ENCODE results near the gene SRPRB. TPM values are rescaled to one million over a fixed set of nuclear protein-coding genes. Genes with fewer than 3 reads are reported as not detected.

SRPRB gene
- total and polyA plus RNA-seq, 2 donors from 2014 or later: 47.9 to 58.8 TPM

DNA sequence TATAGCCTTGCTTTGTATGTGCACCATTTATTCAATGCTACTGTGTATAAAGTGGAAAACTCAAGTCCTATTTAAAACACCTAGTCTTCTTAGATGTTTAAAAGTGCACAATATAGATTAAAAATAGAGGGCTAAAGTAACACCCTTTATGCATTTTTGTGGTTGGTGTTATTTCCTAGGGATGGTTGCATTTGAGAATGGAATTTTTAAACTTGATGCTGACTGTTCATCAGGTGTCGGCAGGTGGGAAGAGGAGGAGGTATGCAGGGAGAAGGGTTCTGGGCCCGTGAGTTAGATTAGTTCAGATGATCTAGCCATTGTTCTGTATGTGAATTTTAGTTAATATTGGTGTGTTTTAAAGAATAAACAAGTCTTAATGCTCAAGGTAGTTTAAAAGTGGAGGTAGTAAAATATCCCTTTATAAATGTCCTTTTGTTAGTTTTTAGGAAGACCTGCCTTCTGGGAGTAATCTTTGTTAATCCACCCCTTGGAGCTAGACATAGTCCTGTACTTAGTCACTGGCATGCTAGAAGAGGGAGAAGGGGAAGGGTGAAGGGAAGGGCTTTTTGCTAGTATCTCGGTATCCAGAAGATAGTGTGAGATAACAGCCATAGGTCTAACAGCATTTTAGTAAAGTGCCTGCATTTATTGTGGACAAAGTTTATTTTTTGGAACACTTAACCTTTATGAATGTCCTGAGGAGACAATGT lies 8.1 kb upstream of the SRPRB start:
- no peak for TF ChIP-seq CTCF (IDR thresholded peaks at IDR 0.05; ENCODE audit: borderline replicate concordance, extremely low read depth, insufficient read depth)
- Histone ChIP-seq H3K4me1 (ENCODE audit: control insufficient read depth in 2 of 3, insufficient read depth in 2 of 3, low read depth in 1 of 3, low read length in 3 of 3) (no peaks in the 10 kb centered on the region), H3K36me3 (ENCODE audit: control insufficient read depth in 2 of 3, insufficient read depth in 3 of 3, low read length in 3 of 3) (no peaks in the 10 kb centered on the region), H3K27me3 (ENCODE audit: control insufficient read depth, insufficient read depth, low read length) (no peaks in the 10 kb centered on the region), H3K9ac (ENCODE audit: low read length in 3 of 3) (no peak overlapping the region), H3K27ac (ENCODE audit: low read depth in 2 of 2, low read length in 2 of 2) (no peak overlapping the region), H3K4me3 (ENCODE audit: low read length in 3 of 3) (no peak overlapping the region), H3K9me3 (ENCODE audit: control insufficient read depth in 2 of 3, insufficient read depth in 1 of 3, low read length in 3 of 3) (no peaks in the 10 kb centered on the region)
- no peak for DNase-seq
- intact Hi-C loops (cut with DNase I): no loop called here
- no peak for FAIRE-seq

- Histone ChIP-seq H3K36me3 (ENCODE audit: control insufficient read depth in 2 of 3, insufficient read depth in 3 of 3, low read length in 3 of 3) (no peaks in the 10 kb centered on the region), H3K4me1 (ENCODE audit: control insufficient read depth in 2 of 3, insufficient read depth in 2 of 3, low read depth in 1 of 3, low read length in 3 of 3) (no peaks in the 10 kb centered on the region), H3K27me3 (ENCODE audit: control insufficient read depth, insufficient read depth, low read length) (no peaks in the 10 kb centered on the region), H3K9me3 (ENCODE audit: control insufficient read depth in 2 of 3, insufficient read depth in 1 of 3, low read length in 3 of 3) (no peaks in the 10 kb centered on the region), H3K9ac (ENCODE audit: low read length in 3 of 3) (no peak overlapping the region), H3K4me3 (ENCODE audit: low read length in 3 of 3) (no peak overlapping the region), H3K27ac (ENCODE audit: low read depth in 2 of 2, low read length in 2 of 2) (no peak overlapping the region)
- TF ChIP-seq CTCF (IDR thresholded peaks at IDR 0.05; ENCODE audit: borderline replicate concordance, extremely low read depth, insufficient read depth): no peak
- FAIRE-seq (no peak), DNase-seq (no peak)
- intact Hi-C loops (cut with DNase I): no loop called here
Measured at GRCh38 chr3:133799794-133800585, 5.6 kb upstream of the SRPRB start.

GRCh38 chr3:133803469-133803868 lies 2.1 kb upstream of the SRPRB start:
- H3K4me3 ChIP-seq (ENCODE audit: low read length in 3 of 3): no peak overlapping the region
- no peak overlapping the region for H3K9ac ChIP-seq (ENCODE audit: low read length in 3 of 3)
- TF ChIP-seq CTCF (IDR thresholded peaks at IDR 0.05; ENCODE audit: borderline replicate concordance, extremely low read depth, insufficient read depth): no peak
- FAIRE-seq (no peak), DNase-seq (no peak)
- peaks cover 0 to 6% (median 0%) of the 10 kb centered on the region in 3 donors for H3K4me1 ChIP-seq (ENCODE audit: control insufficient read depth in 2 of 3, insufficient read depth in 2 of 3, low read depth in 1 of 3, low read length in 3 of 3)
- peaks cover 0 to 2% (median 0%) of the 10 kb centered on the region in 3 donors for H3K36me3 ChIP-seq (ENCODE audit: control insufficient read depth in 2 of 3, insufficient read depth in 3 of 3, low read length in 3 of 3)
- no peaks in the 10 kb centered on the region for H3K27me3 ChIP-seq (ENCODE audit: control insufficient read depth, insufficient read depth, low read length)
- intact Hi-C loops (cut with DNase I): no loop called here
- no peaks in the 10 kb centered on the region for H3K9me3 ChIP-seq (ENCODE audit: control insufficient read depth in 2 of 3, insufficient read depth in 1 of 3, low read length in 3 of 3)
- no peak overlapping the region for H3K27ac ChIP-seq (ENCODE audit: low read depth in 2 of 2, low read length in 2 of 2)

Measured in kidney (tissue), 14 donors.